HG02642 (cell line): Measurements from ENCODE around the gene ATP2A1.
"Not testable (repeated sequence)": the region's sequence is repeated elsewhere in the genome, so short reads cannot be mapped to it uniquely, and the experiment has no call there.

ENCODE experiments used
- ATAC-seq: cut with Tn5 transposase; IDR thresholded peaks from one replicate; pipeline ENCODE4 v1.9.1; 2021; ENCODE audit warnings: mild to moderate bottlenecking; ENCODE audit not compliant: unreplicated experiment, poor library complexity

ATP2A1 gene

GRCh38 chr16:28880589-28880915, 2.3 kb downstream of the ATP2A1 start:
- no peak for ATAC-seq

- ATAC-seq = no peak
These were observed 2.7 kb downstream of the ATP2A1 start for GRCh38 chr16:28880955-28881354.

- not testable (repeated sequence) for ATAC-seq
These were observed 3.3 kb downstream of the ATP2A1 start for GRCh38 chr16:28881565-28881964.

- ATAC-seq = no peak
These were observed 4.4 kb downstream of the ATP2A1 start for GRCh38 chr16:28882551-28883160.

GRCh38 chr16:28883221-28883996, 5.1 kb downstream of the ATP2A1 start:
- no peak for ATAC-seq

GRCh38 chr16:28884045-28884444, 5.8 kb downstream of the ATP2A1 start:
- ATAC-seq = no peak

- ATAC-seq = no peak
These were observed 8.7 kb downstream of the ATP2A1 start for GRCh38 chr16:28886945-28887344.

- not testable (repeated sequence) for ATAC-seq
These were observed 12.1 kb downstream of the ATP2A1 start for GRCh38 chr16:28890355-28890754.

GRCh38 chr16:28891964-28892890, 13.9 kb downstream of the ATP2A1 start:
- ATAC-seq = no peak

- no peak for ATAC-seq
These were observed 15.0 kb downstream of the ATP2A1 start for GRCh38 chr16:28893291-28893690.

GRCh38 chr16:28895609-28896008, 17.3 kb downstream of the ATP2A1 start:
- no peak for ATAC-seq

GRCh38 chr16:28897826-28898225, 19.5 kb downstream of the ATP2A1 start:
- ATAC-seq = no peak

- ATAC-seq = no peak
These were observed 20.0 kb downstream of the ATP2A1 start for GRCh38 chr16:28898266-28898665.

- no peak for ATAC-seq
These were observed 20.7 kb downstream of the ATP2A1 start for GRCh38 chr16:28898942-28899341.

GRCh38 chr16:28899882-28900590, 21.7 kb downstream of the ATP2A1 start:
- no peak for ATAC-seq

- no peak for ATAC-seq
These were observed 22.3 kb downstream of the ATP2A1 start for GRCh38 chr16:28900601-28901000.

- no peak for ATAC-seq
These were observed 23.6 kb downstream of the ATP2A1 start for GRCh38 chr16:28901862-28902261.

- no peak for ATAC-seq
These were observed 24.6 kb downstream of the ATP2A1 start for GRCh38 chr16:28902909-28903308.

- ATAC-seq = no peak
These were observed 25.2 kb downstream of the ATP2A1 start for GRCh38 chr16:28903344-28904042.

- no peak for ATAC-seq
These were observed 26.1 kb downstream of the ATP2A1 start for GRCh38 chr16:28904363-28904762.
